Ishikawa (cell line): ENCODE data around the gene BPNT1.

Source experiments
- CREB1 ChIP-seq: IDR thresholded peaks from 2 replicates; pipeline ENCODE4 v1.6.1; 2012; ENCODE audit warnings: low read depth
- EGR1 ChIP-seq: IDR thresholded peaks from 2 replicates; pipeline ENCODE4 v1.6.1; 2012
- EP300 ChIP-seq: IDR thresholded peaks from 2 replicates; pipeline ENCODE4 v1.6.1; 2012; ENCODE audit warnings: borderline replicate concordance
- NFIC ChIP-seq: IDR thresholded peaks from 2 replicates; pipeline ENCODE4 v1.6.1; 2012
- RAD21 ChIP-seq: IDR thresholded peaks from 2 replicates; pipeline ENCODE4 v1.6.1; 2012; ENCODE audit warnings: low read depth
- TAF1 ChIP-seq: IDR thresholded peaks from 2 replicates; pipeline ENCODE4 v1.6.1; 2012; ENCODE audit warnings: low read depth, mild to moderate bottlenecking
- TCF12 ChIP-seq: IDR thresholded peaks from 2 replicates; pipeline ENCODE4 v1.6.1; 2012; ENCODE audit warnings: low read depth
- YY1 ChIP-seq: IDR thresholded peaks from 2 replicates; pipeline ENCODE4 v1.6.1; 2012; ENCODE audit warnings: low read depth
- ZBTB7A ChIP-seq: IDR thresholded peaks from 2 replicates; pipeline ENCODE4 v1.6.1; 2012; ENCODE audit warnings: low read depth
- TF ChIP-seq, protein P1 (sequence below): IDR thresholded peaks from 2 replicates; pipeline ENCODE4 v1.6.1; 2012
- TF ChIP-seq, protein P2 (sequence below): IDR thresholded peaks from 2 replicates; pipeline ENCODE4 v1.6.1; 2012

GRCh38 chr1:220123066-220123465, 33.5 kb upstream of the BPNT1 start:
- TF ChIP-seq TCF12 (no peak), RAD21 (no peak), TAF1 (no peak), NFIC (no peak), YY1 (no peak), ZBTB7A (no peak), CREB1 (no peak), EP300 (no peak), EGR1 (no peak)
- TF ChIP-seq, protein P1, sequence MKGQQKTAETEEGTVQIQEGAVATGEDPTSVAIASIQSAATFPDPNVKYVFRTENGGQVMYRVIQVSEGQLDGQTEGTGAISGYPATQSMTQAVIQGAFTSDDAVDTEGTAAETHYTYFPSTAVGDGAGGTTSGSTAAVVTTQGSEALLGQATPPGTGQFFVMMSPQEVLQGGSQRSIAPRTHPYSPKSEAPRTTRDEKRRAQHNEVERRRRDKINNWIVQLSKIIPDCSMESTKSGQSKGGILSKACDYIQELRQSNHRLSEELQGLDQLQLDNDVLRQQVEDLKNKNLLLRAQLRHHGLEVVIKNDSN = no peak
- TF ChIP-seq, protein P2, sequence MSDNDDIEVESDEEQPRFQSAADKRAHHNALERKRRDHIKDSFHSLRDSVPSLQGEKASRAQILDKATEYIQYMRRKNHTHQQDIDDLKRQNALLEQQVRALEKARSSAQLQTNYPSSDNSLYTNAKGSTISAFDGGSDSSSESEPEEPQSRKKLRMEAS = no peak
